Measurements from ENCODE around the gene COX6A1.

GRCh38 chr12:120403869-120404268 lies 34.0 kb upstream of the COX6A1 start:
- TF ChIP-seq CTCF (optimal IDR thresholded peaks at IDR 0.05 in 1 of 3, IDR thresholded peaks at IDR 0.05 in 1 of 3, conservative IDR thresholded peaks at IDR 0.05 in 1 of 3; ENCODE audit: extremely low read depth in 1 of 3, insufficient read depth in 2 of 3, low read length in 3 of 3) (no peak), EZH2 (IDR thresholded peaks at IDR 0.05; ENCODE audit: low read length) (no peak)

Measured in keratinocyte (primary cell).